Lower lobe of right lung (tissue), 2 donors: ENCODE data around the gene SHISA6. TPM values are rescaled to one million over a fixed set of nuclear protein-coding genes. Genes with fewer than 3 reads are reported as not detected.
A peak's percentile ranks its signal among the peaks of the same experiment; 100 is the strongest.

Experiments
- ATAC-seq, 2 donors: fragments of 200-7000 bp; cut with Tn5 transposase; one replicate each; pipeline ENCODE4 v1.9.1; 2020 to 2022; ENCODE audit warnings: mild to moderate bottlenecking in 2 of 2, moderate library complexity in 2 of 2
- DNase-seq: peaks from one replicate; pipeline ENCODE4 v3.0.0-alpha.2; 2020
- H3K27ac ChIP-seq: fragments of 200-600 bp; one replicate; pipeline ENCODE4 v1.8.0; 2022
- H3K27me3 ChIP-seq: fragments of 200-600 bp; one replicate; pipeline ENCODE4 v1.8.0; 2022; ENCODE audit warnings: low read depth
- H3K36me3 ChIP-seq: fragments of 200-600 bp; one replicate; pipeline ENCODE4 v1.8.0; 2022; ENCODE audit warnings: mild to moderate bottlenecking
- H3K4me1 ChIP-seq: fragments of 200-600 bp; one replicate; pipeline ENCODE4 v1.8.0; 2022
- H3K4me3 ChIP-seq: fragments of 200-600 bp; one replicate; pipeline ENCODE4 v1.8.0; 2022; ENCODE audit warnings: mild to moderate bottlenecking
- H3K9me3 ChIP-seq: fragments of 200-600 bp; one replicate; pipeline ENCODE4 v1.8.0; 2022
- CTCF ChIP-seq: fragments of 200-600 bp; IDR thresholded peaks from one replicate; pipeline ENCODE4 v1.8.0; 2022; ENCODE audit warnings: antibody characterized with exemption, mild to moderate bottlenecking
- intact Hi-C: fragments of 100-400 bp; cut with DNase I; formaldehyde crosslinking; loops from one replicate; pipeline ENCODE4 v1.11.0; 2022
- total RNA-seq: library from RNA; stranded (reverse); fragmentation: NEBNext Ultra II Directional; extraction: Animal tissue kit (Norgen Biotek cat#: 25700); gene quantifications from one replicate; pipeline ENCODE4 v1.2.1, GENCODE V29; 2021
- donor health status: DM: no; HTN: yes; CAD: no; lungs with severe emphysema.

SHISA6 gene
- total RNA-seq, 1 donor from 2014 or later, result 0.44 TPM

DNA sequence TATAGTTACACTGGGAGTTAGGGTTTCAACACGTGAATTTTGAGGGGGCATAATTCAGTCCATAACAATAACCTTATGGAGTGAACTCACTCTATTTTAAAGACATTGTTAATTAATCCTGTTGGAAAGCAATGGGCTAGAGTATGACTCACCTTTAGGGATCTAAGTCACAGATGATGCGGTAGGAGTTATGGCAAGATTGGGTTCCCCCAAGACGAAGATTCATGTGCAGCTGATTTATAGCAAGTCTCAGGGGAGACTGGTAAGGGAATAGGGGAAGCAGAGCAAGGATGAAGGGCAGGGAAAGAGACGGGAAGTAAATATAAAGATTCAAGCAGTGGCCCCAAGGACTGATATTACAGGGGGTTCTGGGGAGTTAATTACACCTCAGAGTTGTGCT, 197.7 kb downstream of the SHISA6 start:
- TF ChIP-seq CTCF, result no peak
- intact Hi-C loops, result no loop called here
- no peaks in the 10 kb centered on the region for H3K27me3 ChIP-seq
- ATAC-seq (no peak), DNase-seq (no peak)
- no peak overlapping the region for H3K4me3 ChIP-seq
- no peaks in the 10 kb centered on the region for H3K9me3 ChIP-seq
- no peak overlapping the region for H3K27ac ChIP-seq
- no peaks in the 10 kb centered on the region for H3K4me1 ChIP-seq
- H3K36me3 ChIP-seq, result no peaks in the 10 kb centered on the region

DNA sequence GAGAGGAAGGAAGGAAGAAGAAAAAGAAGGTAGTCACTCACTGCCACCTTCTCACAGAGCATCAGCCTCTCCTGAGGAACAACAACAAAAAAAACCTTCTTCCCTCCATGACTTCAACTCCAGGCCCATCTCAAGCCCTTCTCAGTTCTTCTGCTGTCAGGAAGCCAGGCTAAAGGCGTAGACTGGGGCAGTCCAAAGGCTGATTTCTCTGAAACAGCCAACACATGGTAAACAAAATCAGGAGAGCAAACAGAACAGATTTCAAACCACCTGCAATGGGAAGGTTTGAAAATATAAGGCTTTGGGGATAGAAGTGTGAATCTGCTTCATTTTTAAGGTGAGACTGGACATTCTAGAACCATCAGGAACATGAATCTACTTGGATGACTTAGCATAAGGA, 200.0 kb downstream of the SHISA6 start:
- H3K27ac ChIP-seq, result no peak overlapping the region
- DNase-seq (no peak), ATAC-seq (no peak)
- no peaks in the 10 kb centered on the region for H3K36me3 ChIP-seq
- intact Hi-C loops, result no loop called here
- no peaks in the 10 kb centered on the region for H3K27me3 ChIP-seq
- H3K9me3 ChIP-seq, result no peaks in the 10 kb centered on the region
- no peak for TF ChIP-seq CTCF
- H3K4me3 ChIP-seq, result no peak overlapping the region
- H3K4me1 ChIP-seq, result no peaks in the 10 kb centered on the region

- no peak overlapping the region for H3K4me3 ChIP-seq
- no peaks in the 10 kb centered on the region for H3K27me3 ChIP-seq
- no peak for ATAC-seq
- no peaks in the 10 kb centered on the region for H3K36me3 ChIP-seq
- no peaks in the 10 kb centered on the region for H3K9me3 ChIP-seq
- H3K4me1 ChIP-seq, result no peaks in the 10 kb centered on the region
- no peak for TF ChIP-seq CTCF
- intact Hi-C loops, result no loop called here
- DNase-seq, result no peak
- H3K27ac ChIP-seq, result no peak overlapping the region
Measured at GRCh38 chr17:11446316-11446715, 205.3 kb downstream of the SHISA6 start.

GRCh38 chr17:11454096-11454495, 213.1 kb downstream of the SHISA6 start:
- ATAC-seq (no peak), DNase-seq (no peak)
- TF ChIP-seq CTCF, result no peak
- H3K9me3 ChIP-seq, result no peaks in the 10 kb centered on the region
- no peaks in the 10 kb centered on the region for H3K27me3 ChIP-seq
- no peaks in the 10 kb centered on the region for H3K4me1 ChIP-seq
- intact Hi-C loops, result no loop called here
- no peak overlapping the region for H3K4me3 ChIP-seq
- no peaks in the 10 kb centered on the region for H3K36me3 ChIP-seq
- no peak overlapping the region for H3K27ac ChIP-seq

DNA sequence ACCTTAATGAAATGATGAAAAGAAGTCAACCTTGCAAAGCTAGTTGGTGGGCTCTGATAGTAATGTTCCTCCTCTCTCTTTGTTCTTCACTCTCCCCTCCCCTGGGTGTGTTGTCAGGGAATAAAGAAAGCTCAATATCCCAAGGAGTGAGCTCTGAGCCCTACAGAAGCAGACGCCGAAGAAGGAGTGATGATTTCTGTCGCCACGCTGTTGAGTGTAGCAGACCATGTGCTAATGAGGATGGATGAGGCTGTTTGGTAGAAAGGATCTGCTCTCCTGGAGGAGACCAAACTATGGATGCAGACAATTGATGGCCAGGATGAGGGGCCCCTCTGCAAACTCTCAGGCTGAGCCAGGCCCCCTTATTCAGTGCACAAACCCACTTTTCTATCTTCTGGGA, 217.3 kb downstream of the SHISA6 start:
- H3K27ac ChIP-seq, result no peak overlapping the region
- no peaks in the 10 kb centered on the region for H3K9me3 ChIP-seq
- no peaks in the 10 kb centered on the region for H3K36me3 ChIP-seq
- intact Hi-C loops, result no loop called here
- no peaks in the 10 kb centered on the region for H3K27me3 ChIP-seq
- no peaks in the 10 kb centered on the region for H3K4me1 ChIP-seq
- DNase-seq, result no peak
- ATAC-seq, result no peak
- no peak for TF ChIP-seq CTCF
- no peak overlapping the region for H3K4me3 ChIP-seq

DNA sequence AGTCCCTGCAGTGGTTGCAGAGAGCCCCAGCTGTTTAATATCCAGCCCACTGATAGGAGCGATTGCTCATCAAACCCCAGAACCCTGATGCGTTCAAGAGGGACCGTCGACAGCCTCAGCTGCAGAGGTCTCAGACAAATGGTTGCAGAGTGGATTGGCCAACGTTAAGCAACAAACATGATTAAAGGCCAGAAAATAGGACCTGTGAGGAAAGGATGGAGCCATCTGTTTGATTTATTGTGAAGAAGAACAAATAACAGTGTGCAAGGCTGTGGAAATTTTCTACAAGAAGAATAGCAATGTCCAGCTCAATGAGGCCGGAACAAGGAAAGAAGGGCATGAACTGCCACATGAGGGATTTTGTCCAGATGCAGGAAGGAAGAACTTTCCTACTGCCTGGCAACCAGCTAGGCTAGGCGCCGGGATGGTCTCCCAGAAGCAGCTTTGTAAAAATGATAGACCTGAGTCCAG, 218.9 kb downstream of the SHISA6 start:
- Histone ChIP-seq H3K4me3 (no peak overlapping the region), H3K27ac (no peak overlapping the region), H3K27me3 (no peaks in the 10 kb centered on the region), H3K9me3 (no peaks in the 10 kb centered on the region), H3K36me3 (no peaks in the 10 kb centered on the region), H3K4me1 (no peaks in the 10 kb centered on the region)
- DNase-seq (no peak), ATAC-seq (peak in 1 of 2 donors; percentile 59)
- intact Hi-C loops, result no loop called here
- no peak for TF ChIP-seq CTCF
